Sciatic nerve (tissue), 2 donors: ENCODE measurements around the gene TBC1D19. TPM values are rescaled to one million over a fixed set of nuclear protein-coding genes. Genes with fewer than 3 reads are reported as not detected.
"Not testable (repeated sequence)": the region's sequence is repeated elsewhere in the genome, so short reads cannot be mapped to it uniquely, and the experiment has no call there.

Experiments used
- ATAC-seq: fragments of 200-7000 bp; cut with Tn5 transposase; one replicate; pipeline ENCODE4 v1.9.1; 2020; ENCODE audit warnings: mild to moderate bottlenecking, moderate library complexity
- DNase-seq: peaks from one replicate; pipeline ENCODE4 v3.0.0-alpha.2; 2020; ENCODE audit warnings: low spot score
- intact Hi-C: fragments of 100-400 bp; cut with DNase I; formaldehyde crosslinking; loops from one replicate; pipeline ENCODE4 v1.14.2; 2022
- total RNA-seq: library from RNA; stranded (reverse); fragmentation: NEBNext Ultra II Directional; extraction: Animal tissue kit (Norgen Biotek cat#: 25700); gene quantifications from one replicate; pipeline ENCODE4 v1.2.1, GENCODE V29; 2021
- donor health status: DM: no; HTN: no; CAD: no.
- donor health status: DM: no; HTN: no; CAD: no.

Gene TBC1D19
- total RNA-seq, 1 donor from 2014 or later = 15.6 TPM

DNA sequence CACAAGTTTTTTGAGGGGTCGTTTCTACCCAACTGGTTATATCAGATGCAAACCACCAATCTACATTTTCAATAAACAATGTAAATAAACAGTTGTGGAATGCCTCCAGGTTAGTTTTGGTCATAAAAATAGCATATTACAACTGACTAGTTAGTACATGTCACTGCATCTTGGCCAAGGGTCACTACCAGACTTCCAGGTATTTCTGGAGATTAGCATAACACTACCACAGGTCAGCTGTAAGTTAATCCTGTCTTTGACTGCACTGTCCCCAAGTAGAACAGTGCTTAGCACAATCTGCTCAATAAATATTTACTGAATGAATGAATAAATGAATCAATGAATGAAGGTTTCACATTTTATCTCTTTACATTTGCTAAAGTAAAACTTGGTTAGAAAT is 64.4 kb downstream of the TBC1D19 start:
- DNase-seq = no peak
- intact Hi-C loops = no loop called here
- no peak for ATAC-seq

DNA sequence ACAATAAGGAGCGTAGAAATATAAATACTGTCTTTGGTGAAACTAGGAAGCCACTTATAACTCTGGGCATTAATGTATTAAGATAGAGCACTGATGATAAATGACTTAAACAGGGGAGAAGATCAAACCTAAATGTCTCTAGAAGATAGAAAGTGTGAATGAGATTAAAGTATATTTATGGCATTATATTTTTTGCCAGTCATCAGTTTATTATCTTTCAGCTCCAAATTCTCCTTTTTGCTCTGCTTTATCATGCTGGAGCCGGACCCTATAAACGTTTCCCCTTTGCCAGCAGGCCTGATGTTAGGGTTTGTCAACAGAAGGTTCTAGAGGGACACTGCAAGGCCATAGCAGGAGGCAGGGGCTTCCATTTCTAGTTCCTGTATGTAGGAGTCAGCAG is 76.4 kb downstream of the TBC1D19 start:
- DNase-seq (no peak), ATAC-seq (no peak)
- intact Hi-C loops = no loop called here

- ATAC-seq = no peak
- intact Hi-C loops = no loop called here
- DNase-seq = no peak
These were observed 80.0 kb downstream of the TBC1D19 start for GRCh38 chr4:26663888-26664287.

- no peak for ATAC-seq
These were observed 87.1 kb downstream of the TBC1D19 start for GRCh38 chr4:26670903-26671537.

GRCh38 chr4:26679040-26679695 is 95.3 kb downstream of the TBC1D19 start:
- DNase-seq, ATAC-seq, intact Hi-C loops: not testable (repeated sequence)

More at GRCh38 chr4:26670903-26671537, 87.1 kb downstream of the TBC1D19 start:
- no peak for DNase-seq
- intact Hi-C loops = no loop called here

DNA sequence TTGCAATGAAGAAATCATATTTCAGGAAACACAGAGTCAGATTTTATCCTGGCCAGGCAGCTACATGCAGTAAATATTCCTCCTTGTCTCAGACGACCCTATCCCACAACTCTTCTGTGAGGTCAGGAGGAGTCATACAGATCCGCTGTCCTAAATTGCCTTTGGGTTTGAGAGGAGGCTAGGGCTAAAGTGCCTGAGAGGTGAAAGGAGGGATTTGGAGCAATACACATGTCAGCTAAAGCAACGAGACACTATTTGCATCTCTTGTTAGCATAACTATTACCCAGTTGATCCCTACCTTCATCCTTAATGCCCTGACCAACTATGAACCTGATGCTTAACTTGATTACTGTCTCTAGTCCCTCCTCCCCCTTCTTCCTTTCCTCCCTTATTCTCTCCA is 98.6 kb downstream of the TBC1D19 start:
- intact Hi-C loops = no loop called here
- DNase-seq (no peak), ATAC-seq (no peak)

GRCh38 chr4:26685250-26685649 is 101.4 kb downstream of the TBC1D19 start:
- ATAC-seq = no peak
- intact Hi-C loops = no loop called here

DNA sequence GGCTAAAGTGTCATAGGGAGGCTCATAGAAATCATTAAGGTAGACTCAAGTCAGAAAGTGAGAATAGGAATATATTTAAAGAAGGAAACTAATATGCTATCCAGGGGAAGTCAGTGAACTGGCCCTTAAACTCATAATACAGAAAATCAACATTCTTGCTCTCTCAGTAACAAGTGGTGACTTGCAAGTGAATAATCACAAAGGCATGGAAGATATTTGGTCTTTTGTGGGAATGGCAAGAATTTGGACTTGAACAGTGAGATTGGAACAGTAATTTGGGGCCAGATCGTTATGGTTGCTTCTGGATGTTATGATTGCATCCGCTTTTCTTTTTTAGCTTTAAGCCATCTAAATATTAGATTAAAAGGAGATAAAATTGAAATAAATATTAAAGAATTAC is 103.8 kb downstream of the TBC1D19 start:
- intact Hi-C loops = no loop called here
- DNase-seq (no peak), ATAC-seq (no peak)

More at GRCh38 chr4:26685250-26685649, 101.4 kb downstream of the TBC1D19 start:
- DNase-seq = no peak

GRCh38 chr4:26690506-26690905 is 106.6 kb downstream of the TBC1D19 start:
- DNase-seq (no peak), ATAC-seq (no peak)
- intact Hi-C loops = no loop called here

DNA sequence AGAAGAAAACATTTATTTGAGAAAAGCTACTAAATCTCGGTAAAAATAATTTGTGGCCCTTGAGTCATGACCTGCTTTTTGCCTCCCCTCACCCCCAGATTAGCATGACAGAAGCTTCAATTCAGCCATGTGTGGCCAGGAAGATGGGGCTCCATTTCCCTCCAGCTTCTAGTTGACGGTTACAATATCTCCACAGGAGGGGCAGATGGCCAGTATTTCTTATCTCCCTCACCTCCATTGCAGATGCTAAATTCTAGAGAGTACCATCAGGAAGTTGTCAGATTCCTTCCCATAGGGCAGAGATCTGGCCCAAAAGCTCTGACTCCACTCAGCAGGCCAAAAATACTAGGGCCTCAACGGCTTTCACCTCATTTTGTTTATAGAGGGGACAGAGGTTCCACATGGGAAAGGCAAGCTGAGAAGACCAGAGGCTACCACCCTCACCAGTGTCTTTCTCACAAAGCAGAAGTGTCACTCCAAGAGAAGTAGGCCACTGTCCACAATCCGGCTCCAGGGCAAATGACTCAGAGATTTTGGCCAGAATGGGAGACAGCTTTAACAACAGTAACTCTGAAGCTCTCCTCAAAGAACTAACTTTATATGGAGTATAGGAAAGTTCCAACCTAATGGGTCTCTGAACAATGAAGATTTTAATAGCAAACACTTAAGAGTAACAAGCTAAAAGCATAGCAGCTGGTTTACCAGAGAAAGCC is 108.3 kb downstream of the TBC1D19 start:
- ATAC-seq = no peak
- no peak for DNase-seq
- intact Hi-C loops = no loop called here

DNA sequence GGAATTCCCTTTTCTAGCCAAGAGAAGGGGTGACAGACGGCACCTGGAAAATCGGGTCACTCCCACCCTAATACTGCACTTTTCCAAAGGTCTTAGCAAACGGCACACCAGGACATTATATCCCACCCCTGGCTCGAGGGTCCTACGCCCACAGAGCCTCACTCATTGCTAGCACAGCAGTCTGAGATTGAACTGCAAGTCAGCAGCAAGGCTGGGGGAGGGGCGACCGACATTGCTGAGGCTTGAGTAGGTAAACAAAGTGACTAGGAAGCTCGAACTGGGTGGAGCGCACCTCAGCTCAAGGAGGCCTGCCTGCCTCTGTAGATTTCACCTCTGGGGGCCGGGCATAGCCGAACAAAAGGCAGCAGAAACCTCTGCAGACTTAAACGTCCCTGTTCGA is 110.2 kb downstream of the TBC1D19 start:
- ATAC-seq, DNase-seq, intact Hi-C loops: not testable (repeated sequence)

DNA sequence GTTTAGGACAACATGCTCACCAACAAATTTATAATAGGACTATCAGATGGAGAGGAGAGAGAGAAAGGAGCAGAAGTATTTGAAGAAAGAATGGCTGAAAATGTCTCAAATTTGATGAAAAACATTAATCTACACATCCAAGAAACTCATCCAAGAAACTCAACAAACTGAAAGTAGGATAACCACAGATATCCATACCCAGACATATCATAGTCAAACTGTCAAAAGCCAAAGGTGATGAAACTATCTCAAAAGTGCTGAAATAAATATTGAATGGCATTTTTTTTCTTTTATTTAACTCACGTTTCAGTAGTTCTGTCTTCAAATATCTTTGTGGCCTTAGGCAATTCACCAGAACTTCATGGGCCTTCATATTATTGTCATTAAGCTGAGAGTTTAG is 116.2 kb downstream of the TBC1D19 start:
- ATAC-seq = no peak
- no peak for DNase-seq
- intact Hi-C loops = no loop called here

GRCh38 chr4:26701095-26701494 is 117.2 kb downstream of the TBC1D19 start:
- ATAC-seq = no peak
- no peak for DNase-seq

DNA sequence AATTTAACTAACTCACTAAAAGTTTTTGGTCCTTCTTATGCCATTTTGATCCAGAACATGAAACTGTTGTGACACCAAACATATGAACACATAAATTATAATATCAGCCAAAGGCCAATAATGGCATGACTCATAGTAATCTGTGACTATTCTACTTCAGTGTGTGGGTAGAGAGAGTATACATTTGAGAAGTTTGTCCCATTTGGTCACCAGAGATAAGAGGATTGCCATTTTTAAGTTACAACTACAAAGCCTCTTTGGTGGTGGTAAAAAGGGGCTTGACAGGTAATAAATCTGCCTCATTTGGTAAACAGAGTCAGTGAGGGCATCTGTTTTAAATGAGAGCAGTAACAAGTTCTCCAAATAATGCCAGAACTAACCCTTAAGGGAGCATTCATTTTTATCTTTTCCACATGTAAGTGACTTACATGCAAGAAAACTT is 117.9 kb downstream of the TBC1D19 start:
- ATAC-seq (no peak), DNase-seq (no peak)
- intact Hi-C loops = no loop called here

More at GRCh38 chr4:26701095-26701494, 117.2 kb downstream of the TBC1D19 start:
- intact Hi-C loops = no loop called here

DNA sequence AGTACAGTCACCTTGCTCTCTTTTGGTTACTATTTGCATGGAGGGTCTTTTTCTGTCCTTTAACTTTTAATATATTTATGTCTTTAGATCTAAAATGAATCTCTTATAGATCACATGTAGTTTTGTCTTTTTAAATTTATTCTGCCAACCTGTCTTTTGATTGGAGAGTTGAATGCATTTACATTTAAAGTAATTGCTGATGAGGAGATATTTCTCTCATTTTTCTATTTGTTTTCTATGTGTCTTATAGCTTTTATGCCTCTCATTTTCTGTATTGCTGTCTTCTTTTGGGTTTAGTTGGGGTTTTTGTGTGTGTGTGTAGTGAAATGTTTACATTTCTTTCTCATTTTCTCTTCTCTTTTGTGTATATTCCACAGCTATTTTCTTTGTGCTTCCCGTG is 123.5 kb downstream of the TBC1D19 start:
- intact Hi-C loops = no loop called here
- no peak for DNase-seq
- ATAC-seq = no peak

DNA sequence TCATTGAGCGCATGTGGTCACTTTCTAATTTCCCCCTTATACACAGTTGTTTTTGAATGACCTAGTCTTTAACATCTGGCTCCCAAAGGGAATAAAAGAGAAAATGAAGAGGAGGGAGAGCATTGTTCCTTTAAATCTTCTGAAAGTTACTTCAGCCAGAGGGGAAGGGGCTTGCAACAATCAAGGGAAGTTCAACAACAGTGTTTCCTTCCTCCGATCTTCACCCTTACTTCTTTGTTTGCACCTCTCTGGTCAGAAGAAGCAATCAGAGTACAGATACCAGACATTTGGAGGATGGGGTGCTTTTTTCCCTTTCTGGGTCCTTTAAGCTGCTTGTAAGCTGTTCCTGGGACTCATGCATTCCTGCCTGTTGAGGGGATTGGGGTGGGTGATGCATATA is 125.4 kb downstream of the TBC1D19 start:
- intact Hi-C loops = no loop called here

DNA sequence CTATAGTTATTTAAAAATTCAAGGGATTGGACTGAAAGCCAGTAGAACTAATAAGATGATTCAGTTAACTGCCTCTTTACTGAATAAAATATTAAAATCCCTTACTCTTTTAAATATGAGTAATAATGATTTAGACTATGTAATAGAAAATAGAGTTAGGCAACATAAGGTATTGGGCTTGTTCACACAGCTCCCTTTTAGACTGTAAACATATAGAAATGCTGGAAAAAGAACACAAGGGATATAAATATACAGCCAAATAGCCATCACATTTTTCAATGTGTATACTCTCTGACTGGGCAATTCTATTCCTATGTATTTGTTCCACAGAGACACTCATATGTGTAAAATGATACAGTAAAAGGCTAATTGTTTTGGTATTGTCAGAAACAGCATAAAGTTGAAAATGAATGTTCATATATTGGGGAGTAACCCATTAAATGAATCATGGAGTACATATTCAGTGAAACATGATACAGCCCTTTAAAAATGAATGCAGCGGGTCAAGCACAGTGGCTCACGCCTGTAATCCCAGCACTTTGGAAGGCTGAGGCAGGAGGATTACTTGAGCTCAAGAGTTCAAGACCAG is 129.8 kb downstream of the TBC1D19 start:
- ATAC-seq (no peak), DNase-seq (no peak)
- intact Hi-C loops = no loop called here

More for the DNA sequence above, 125.4 kb downstream of the TBC1D19 start:
- ATAC-seq (no peak), DNase-seq (no peak)

GRCh38 chr4:26715636-26716242 is 131.9 kb downstream of the TBC1D19 start:
- no peak for ATAC-seq
- intact Hi-C loops = no loop called here
- no peak for DNase-seq

DNA sequence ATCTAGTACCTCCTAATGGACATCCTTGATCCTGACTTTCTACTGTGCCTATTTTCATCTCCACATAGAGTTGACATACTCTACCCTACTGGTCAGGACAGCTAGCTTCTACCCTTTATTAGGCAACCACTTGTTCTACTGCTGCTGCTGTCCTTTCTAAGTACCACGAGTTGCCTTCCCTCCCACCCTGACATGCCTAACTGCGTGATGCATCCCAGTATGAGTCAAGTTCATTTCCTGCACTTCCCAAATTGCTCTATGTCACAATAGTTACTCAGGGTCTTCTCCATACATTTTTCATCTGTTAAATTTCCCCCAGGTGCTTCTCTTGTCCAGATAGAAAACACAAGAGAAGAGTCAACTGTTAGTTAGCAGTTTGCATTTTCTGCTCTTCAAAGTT is 133.4 kb downstream of the TBC1D19 start:
- intact Hi-C loops = loop anchor here (1.0 kb wide), 1 partner anchor 25 kb away; no protein-coding TSS in a partner anchor
- DNase-seq = no peak
- no peak for ATAC-seq
